Caco-2 (cell line): ENCODE results near the gene CYP4F12. TPM values are rescaled to one million over a fixed set of nuclear protein-coding genes. Genes with fewer than 3 reads are reported as not detected.

ENCODE experiments used
- BruUV-seq: library from RNA; stranded (reverse); fragments of 400-500 nt; replicated peaks from 2 replicates; lab custom pipeline; 2021; lab: Mats Ljungman, UMichigan
- CTCF ChIA-PET: fragments of 300-600 bp; sonication (Branson Sonifier 250); formaldehyde crosslinking; loops from one replicate; lab custom pipeline; 2022; ENCODE audit warnings: antibody characterized with exemption; lab: Charles Lee
- POLR2A ChIA-PET: fragments of 300-600 bp; sonication (Branson Sonifier 250); formaldehyde crosslinking; loops from one replicate; lab custom pipeline; 2022; ENCODE audit warnings: antibody characterized with exemption; lab: Charles Lee
- DNase-seq, 2 experiments: peaks; one replicate each; pipeline versions ENCODE4 v3.0.0 to v3.0.0-alpha.2; 2020 to 2022
- H3K27me3 ChIP-seq: replicated peaks from 2 replicates; pipeline ENCODE4 v1.6.0; 2011; ENCODE audit warnings: low read length; ENCODE audit not compliant: control insufficient read depth, insufficient read depth
- H3K36me3 ChIP-seq: 2 replicates; pipeline ENCODE4 v1.5.1; 2011; ENCODE audit warnings: low read length; ENCODE audit not compliant: control insufficient read depth, insufficient read depth
- H3K4me1 ChIP-seq: fragments of 250-450 bp; sonication (Bioruptor Pico); 2 replicates; pipeline ENCODE4 v1.5.1; 2020; ENCODE audit warnings: mild to moderate bottlenecking
- H3K4me3 ChIP-seq: 2 replicates; pipeline ENCODE4 v1.5.1; 2011; ENCODE audit warnings: low read depth, mild to moderate bottlenecking, control low read depth, low read length
- H3K9me3 ChIP-seq: fragments of 250-450 bp; sonication (Bioruptor Pico); 2 replicates; pipeline ENCODE4 v1.5.1; 2020; ENCODE audit warnings: mild to moderate bottlenecking, moderate library complexity
- H3K27ac Mint-ChIP-seq: one replicate; pipeline ENCODE4 v1.8.0; 2022; ENCODE audit warnings: mixed read lengths; ENCODE audit not compliant: unreplicated experiment
- H3K27me3 Mint-ChIP-seq: one replicate; pipeline ENCODE4 v1.8.0; 2022; ENCODE audit warnings: mixed read lengths; ENCODE audit not compliant: insufficient read depth, unreplicated experiment
- H3K36me3 Mint-ChIP-seq: one replicate; pipeline ENCODE4 v1.8.0; 2022; ENCODE audit warnings: mild to moderate bottlenecking, mixed read lengths; ENCODE audit not compliant: insufficient read depth, unreplicated experiment
- H3K4me1 Mint-ChIP-seq: one replicate; pipeline ENCODE4 v1.8.0; 2022; ENCODE audit warnings: low read depth, mixed read lengths; ENCODE audit not compliant: unreplicated experiment
- H3K4me3 Mint-ChIP-seq: one replicate; pipeline ENCODE4 v1.8.0; 2022; ENCODE audit warnings: mild to moderate bottlenecking, moderate library complexity, mixed read lengths; ENCODE audit not compliant: unreplicated experiment
- H3K9me3 Mint-ChIP-seq: one replicate; pipeline ENCODE4 v1.8.0; 2022; ENCODE audit warnings: mixed read lengths; ENCODE audit not compliant: unreplicated experiment
- intact Hi-C: fragments of 100-400 bp; cut with micrococcal nuclease; formaldehyde crosslinking; loops from one replicate; pipeline ENCODE4 v1.10.0; 2022; ENCODE audit not compliant: unreplicated experiment
- total RNA-seq: library from RNA; stranded (reverse); gene quantifications from 2 replicates; pipeline ENCODE4 v1.2.3, GENCODE V29; 2022
- TF ChIP-seq, protein P1 (sequence below), 2 experiments: fragments of 200-600 bp in 1 of 2; IDR thresholded peaks; 1 replicate in 1 of 2; 2 replicates in 1 of 2; pipeline versions ENCODE4 v1.5.1 to v1.8.0; 2011 to 2022; ENCODE audit warnings: antibody characterized with exemption in 1 of 2, control low read depth in 1 of 2, inconsistent platforms in 1 of 2, low read depth in 1 of 2, low read length in 1 of 2, mild to moderate bottlenecking in 1 of 2, moderate library complexity in 1 of 2; ENCODE audit not compliant: insufficient read depth in 1 of 2, severe bottlenecking in 1 of 2, unreplicated experiment in 1 of 2

Gene CYP4F12
- total RNA-seq, 1 experiment from 2014 or later, result 0.16 TPM

DNA sequence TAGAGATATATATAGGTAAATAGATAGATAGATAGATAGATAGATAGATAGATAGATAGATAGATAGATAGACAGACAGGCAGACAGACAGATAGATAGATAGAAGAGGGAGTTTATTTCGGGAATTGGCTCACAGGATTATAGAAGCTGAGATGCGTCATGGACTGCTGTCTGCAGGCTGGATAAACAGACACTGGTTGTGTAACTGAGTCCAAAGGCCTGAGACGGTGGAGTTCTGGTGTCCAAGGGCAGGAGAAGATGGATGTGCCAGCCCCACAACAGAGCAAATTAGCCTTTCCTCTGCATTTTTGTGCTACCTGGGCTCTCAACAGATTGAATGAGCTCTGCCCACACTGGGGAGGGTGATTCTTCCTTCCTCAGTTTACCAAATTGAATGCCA is 29.5 kb upstream of the CYP4F12 start:
- Histone ChIP-seq H3K9me3 (no peaks in the 10 kb centered on the region), H3K36me3 (no peaks in the 10 kb centered on the region), H3K4me3 (no peak overlapping the region), H3K4me1 (no peaks in the 10 kb centered on the region), H3K27me3 (no peaks in the 10 kb centered on the region)
- peaks cover 3% of the 10 kb centered on the region for H3K27me3 Mint-ChIP-seq
- no peak for DNase-seq
- ChIA-PET CTCF (no interaction called here), POLR2A (interaction anchor here (0.7 kb wide), 1 partner anchor 48 kb away, joined by 3 read pairs; no protein-coding TSS in a partner anchor)
- no peaks in the 10 kb centered on the region for H3K36me3 Mint-ChIP-seq
- TF ChIP-seq, protein P1, sequence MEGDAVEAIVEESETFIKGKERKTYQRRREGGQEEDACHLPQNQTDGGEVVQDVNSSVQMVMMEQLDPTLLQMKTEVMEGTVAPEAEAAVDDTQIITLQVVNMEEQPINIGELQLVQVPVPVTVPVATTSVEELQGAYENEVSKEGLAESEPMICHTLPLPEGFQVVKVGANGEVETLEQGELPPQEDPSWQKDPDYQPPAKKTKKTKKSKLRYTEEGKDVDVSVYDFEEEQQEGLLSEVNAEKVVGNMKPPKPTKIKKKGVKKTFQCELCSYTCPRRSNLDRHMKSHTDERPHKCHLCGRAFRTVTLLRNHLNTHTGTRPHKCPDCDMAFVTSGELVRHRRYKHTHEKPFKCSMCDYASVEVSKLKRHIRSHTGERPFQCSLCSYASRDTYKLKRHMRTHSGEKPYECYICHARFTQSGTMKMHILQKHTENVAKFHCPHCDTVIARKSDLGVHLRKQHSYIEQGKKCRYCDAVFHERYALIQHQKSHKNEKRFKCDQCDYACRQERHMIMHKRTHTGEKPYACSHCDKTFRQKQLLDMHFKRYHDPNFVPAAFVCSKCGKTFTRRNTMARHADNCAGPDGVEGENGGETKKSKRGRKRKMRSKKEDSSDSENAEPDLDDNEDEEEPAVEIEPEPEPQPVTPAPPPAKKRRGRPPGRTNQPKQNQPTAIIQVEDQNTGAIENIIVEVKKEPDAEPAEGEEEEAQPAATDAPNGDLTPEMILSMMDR (IDR thresholded peaks at IDR 0.05; ENCODE audit: insufficient read depth in 1 of 2, low read depth in 1 of 2, low read length in 1 of 2, severe bottlenecking in 1 of 2, unreplicated experiment in 1 of 2), result no peak
- H3K4me3 Mint-ChIP-seq, result no peak overlapping the region
- H3K27ac Mint-ChIP-seq, result no peak overlapping the region
- H3K4me1 Mint-ChIP-seq, result no peaks in the 10 kb centered on the region
- no TSS peak for BruUV-seq
- intact Hi-C loops, result no loop called here
- peaks cover 12% of the 10 kb centered on the region for H3K9me3 Mint-ChIP-seq

DNA sequence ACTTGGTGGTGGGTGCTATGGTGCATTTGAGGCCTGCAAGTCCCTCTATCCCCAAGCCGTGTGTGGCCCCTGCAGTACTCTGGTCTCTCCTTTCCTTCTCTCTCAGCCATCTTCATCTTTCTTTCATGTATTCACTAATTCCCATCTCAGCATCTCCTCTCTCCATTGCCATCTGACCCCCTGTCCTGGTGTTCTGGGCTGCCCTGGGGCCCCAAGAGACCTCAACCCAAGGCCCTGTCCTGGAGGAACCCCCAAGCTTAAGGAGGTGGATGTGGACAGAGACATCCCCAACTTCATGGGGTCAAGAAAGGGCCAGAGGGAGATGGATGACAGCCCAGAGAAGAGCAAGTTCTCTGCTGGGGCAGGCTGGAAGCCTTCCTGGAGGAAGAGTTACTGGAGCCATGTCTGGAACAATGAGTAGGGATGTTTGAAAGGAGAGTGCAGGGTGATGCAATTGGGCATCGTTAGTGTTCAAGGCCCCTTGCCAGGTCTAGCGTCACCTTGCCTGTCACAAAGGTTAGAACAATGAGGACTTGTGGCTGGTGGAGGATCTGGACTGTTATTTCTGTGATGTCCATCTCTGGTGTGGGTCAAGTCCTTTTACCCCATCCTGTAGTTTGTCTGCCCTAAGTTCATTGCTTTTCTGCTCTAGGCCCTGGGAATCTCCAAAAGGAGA is 28.7 kb upstream of the CYP4F12 start:
- intact Hi-C loops, result no loop called here
- H3K4me1 Mint-ChIP-seq, result no peaks in the 10 kb centered on the region
- no peak overlapping the region for H3K27ac Mint-ChIP-seq
- TF ChIP-seq, protein P1 (IDR thresholded peaks at IDR 0.05; ENCODE audit: insufficient read depth in 1 of 2, low read depth in 1 of 2, low read length in 1 of 2, severe bottlenecking in 1 of 2, unreplicated experiment in 1 of 2), result no peak
- Histone ChIP-seq H3K27me3 (no peaks in the 10 kb centered on the region), H3K9me3 (no peaks in the 10 kb centered on the region), H3K36me3 (no peaks in the 10 kb centered on the region), H3K4me1 (no peaks in the 10 kb centered on the region), H3K4me3 (no peak overlapping the region)
- H3K9me3 Mint-ChIP-seq, result peaks cover 12% of the 10 kb centered on the region
- no peaks in the 10 kb centered on the region for H3K36me3 Mint-ChIP-seq
- BruUV-seq, result no TSS peak
- no peak overlapping the region for H3K4me3 Mint-ChIP-seq
- ChIA-PET CTCF (no interaction called here), POLR2A (no interaction called here)
- H3K27me3 Mint-ChIP-seq, result peaks cover 3% of the 10 kb centered on the region
- DNase-seq, result no peak

DNA sequence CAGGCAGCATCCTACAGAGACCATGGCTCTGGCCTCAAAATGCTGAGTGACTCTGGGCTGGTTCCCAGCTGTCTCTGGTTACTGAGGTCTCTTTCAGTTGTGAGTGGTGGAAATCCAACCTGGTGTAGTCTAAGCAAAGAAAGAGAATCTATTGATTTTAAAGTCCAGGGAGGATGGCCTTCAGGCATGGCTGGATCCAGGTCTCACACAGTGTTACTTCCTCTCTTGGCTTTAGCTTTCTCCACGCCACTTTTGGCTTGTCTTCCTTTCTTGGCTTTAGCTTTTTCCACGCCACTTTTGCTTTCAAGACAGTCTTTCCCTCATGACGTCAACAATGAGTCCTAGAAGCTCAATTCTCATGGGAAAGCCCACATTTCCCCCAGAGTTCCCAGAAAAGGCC is 28.1 kb upstream of the CYP4F12 start:
- Mint-ChIP-seq H3K4me3 (no peak overlapping the region), H3K36me3 (no peaks in the 10 kb centered on the region), H3K27me3 (peaks cover 3% of the 10 kb centered on the region), H3K9me3 (peaks cover 12% of the 10 kb centered on the region), H3K27ac (no peak overlapping the region), H3K4me1 (no peaks in the 10 kb centered on the region)
- intact Hi-C loops, result no loop called here
- Histone ChIP-seq H3K36me3 (no peaks in the 10 kb centered on the region), H3K9me3 (no peaks in the 10 kb centered on the region), H3K4me1 (no peaks in the 10 kb centered on the region), H3K4me3 (no peak overlapping the region), H3K27me3 (no peaks in the 10 kb centered on the region)
- BruUV-seq, result no TSS peak
- DNase-seq, result no peak
- POLR2A ChIA-PET, result no interaction called here
- CTCF ChIA-PET, result no interaction called here
- TF ChIP-seq, protein P1 (IDR thresholded peaks at IDR 0.05; ENCODE audit: insufficient read depth in 1 of 2, low read depth in 1 of 2, low read length in 1 of 2, severe bottlenecking in 1 of 2, unreplicated experiment in 1 of 2), result no peak
